Glutamatergic neuron (in vitro differentiated cells): ENCODE results near the gene NAP1L4. TPM values are rescaled to one million over a fixed set of nuclear protein-coding genes. Genes with fewer than 3 reads are reported as not detected.

Source experiments
- DNase-seq: peaks from one replicate; pipeline ENCODE4 v3.0.0; 2022
- H3K27ac Mint-ChIP-seq: one replicate; pipeline ENCODE4 v1.8.0; 2020; ENCODE audit warnings: mild to moderate bottlenecking, mixed read lengths, inconsistent platforms; ENCODE audit not compliant: unreplicated experiment
- H3K27me3 Mint-ChIP-seq: one replicate; pipeline ENCODE4 v1.8.0; 2020; ENCODE audit warnings: mild to moderate bottlenecking, moderate library complexity, mixed read lengths, inconsistent platforms; ENCODE audit not compliant: unreplicated experiment
- H3K36me3 Mint-ChIP-seq: one replicate; pipeline ENCODE4 v1.8.0; 2020; ENCODE audit warnings: mild to moderate bottlenecking, mixed read lengths, inconsistent platforms; ENCODE audit not compliant: unreplicated experiment
- H3K4me1 Mint-ChIP-seq: one replicate; pipeline ENCODE4 v1.8.0; 2020; ENCODE audit warnings: mild to moderate bottlenecking, low read depth, mixed read lengths, inconsistent platforms; ENCODE audit not compliant: unreplicated experiment
- H3K4me3 Mint-ChIP-seq: one replicate; pipeline ENCODE4 v1.8.0; 2020; ENCODE audit warnings: mild to moderate bottlenecking, mixed read lengths, inconsistent platforms; ENCODE audit not compliant: unreplicated experiment
- H3K9me3 Mint-ChIP-seq: one replicate; pipeline ENCODE4 v1.8.0; 2020; ENCODE audit warnings: mild to moderate bottlenecking, moderate library complexity, mixed read lengths, inconsistent platforms; ENCODE audit not compliant: unreplicated experiment
- CTCF ChIP-seq: fragments of 200-600 bp; sonication (generic); IDR thresholded peaks from one replicate; pipeline ENCODE4 v1.5.0; 2021; ENCODE audit not compliant: partially characterized antibody, unreplicated experiment
- total RNA-seq: library from RNA; stranded (reverse); fragmentation: NEBNext Ultra II Directional; extraction: Animal tissue kit (Norgen Biotek cat#: 25700); gene quantifications from one replicate; pipeline ENCODE4 v1.2.1, GENCODE V29; 2021; ENCODE audit not compliant: unreplicated experiment

The NAP1L4 gene
- total RNA-seq, 1 donor from 2014 or later, result 209 TPM

DNA sequence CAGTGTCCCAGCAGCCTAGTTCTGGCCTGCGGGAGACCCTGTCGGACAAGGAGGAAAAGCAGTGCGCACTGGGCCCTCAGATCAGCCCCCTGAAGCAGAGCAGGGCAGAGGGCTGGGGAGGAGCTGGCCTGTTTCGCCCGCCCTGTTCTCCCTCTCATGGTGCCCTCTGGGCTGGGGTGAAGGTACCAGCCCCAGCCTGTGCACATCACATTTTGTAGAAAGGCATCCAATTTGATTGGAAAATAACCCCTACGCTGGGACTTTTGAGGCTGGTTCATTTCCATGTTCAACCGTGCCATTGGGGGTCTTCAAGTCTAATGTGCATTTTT lies 832 bp upstream of the NAP1L4 start:
- Mint-ChIP-seq H3K4me3 (peak overlapping the region; percentile 91), H3K9me3 (peaks cover 8% of the 10 kb centered on the region), H3K27me3 (peaks cover 4% of the 10 kb centered on the region), H3K36me3 (no peaks in the 10 kb centered on the region), H3K4me1 (peaks cover 22% of the 10 kb centered on the region), H3K27ac (no peak overlapping the region)
- no peak for TF ChIP-seq CTCF
- DNase-seq, result no peak

GRCh38 chr11:2991452-2992233 lies 486 bp downstream of the NAP1L4 start:
- TF ChIP-seq CTCF, result no peak
- peaks cover 25% of the 10 kb centered on the region for H3K4me1 Mint-ChIP-seq
- H3K9me3 Mint-ChIP-seq, result peaks cover 8% of the 10 kb centered on the region
- peak overlapping the region; percentile 99 for H3K4me3 Mint-ChIP-seq
- peak overlapping the region; percentile 97 for H3K27ac Mint-ChIP-seq
- peak; percentile 83 for DNase-seq
- H3K36me3 Mint-ChIP-seq, result no peaks in the 10 kb centered on the region
- peaks cover 4% of the 10 kb centered on the region for H3K27me3 Mint-ChIP-seq

GRCh38 chr11:2990617-2991451 lies 1.3 kb downstream of the NAP1L4 start:
- Mint-ChIP-seq H3K4me3 (peak overlapping the region; percentile 99), H3K27ac (peak overlapping the region; percentile 97), H3K4me1 (peaks cover 25% of the 10 kb centered on the region), H3K27me3 (peaks cover 4% of the 10 kb centered on the region), H3K9me3 (peaks cover 8% of the 10 kb centered on the region), H3K36me3 (no peaks in the 10 kb centered on the region)
- no peak for TF ChIP-seq CTCF
- no peak for DNase-seq

DNA sequence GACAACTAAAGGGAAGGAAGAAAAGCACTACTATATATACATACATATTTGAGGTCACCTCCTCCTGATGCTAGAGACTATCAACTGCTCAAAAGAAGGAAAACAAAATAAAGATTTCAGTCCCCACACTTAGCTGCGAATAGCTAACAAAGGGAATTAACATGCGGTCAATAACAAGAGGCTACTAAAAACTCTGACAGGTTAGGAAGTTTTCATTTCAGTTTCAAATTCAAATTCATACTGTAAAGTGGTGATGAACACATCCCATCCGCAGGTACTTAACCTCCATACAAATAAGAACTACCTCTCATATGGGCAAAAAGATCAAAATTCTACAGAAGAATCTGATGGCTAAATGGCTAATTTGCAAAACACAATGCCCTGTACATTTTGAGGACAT lies 2.6 kb downstream of the NAP1L4 start:
- peaks cover 2% of the 10 kb centered on the region for H3K36me3 Mint-ChIP-seq
- no peak for TF ChIP-seq CTCF
- peak overlapping the region; percentile 56 for H3K27ac Mint-ChIP-seq
- H3K9me3 Mint-ChIP-seq, result peaks cover 8% of the 10 kb centered on the region
- no peak for DNase-seq
- H3K4me3 Mint-ChIP-seq, result peak overlapping the region; percentile 99
- H3K4me1 Mint-ChIP-seq, result peaks cover 25% of the 10 kb centered on the region
- peaks cover 4% of the 10 kb centered on the region for H3K27me3 Mint-ChIP-seq

- Mint-ChIP-seq H3K27me3 (peaks cover 7% of the 10 kb centered on the region), H3K36me3 (peaks cover 4% of the 10 kb centered on the region), H3K27ac (no peak overlapping the region), H3K4me3 (peak overlapping the region; percentile 99), H3K9me3 (peaks cover 8% of the 10 kb centered on the region), H3K4me1 (peaks cover 25% of the 10 kb centered on the region)
- no peak for TF ChIP-seq CTCF
- no peak for DNase-seq
Observed at GRCh38 chr11:2989006-2989405, 3.1 kb downstream of the NAP1L4 start.
